Stomach (tissue), 9 donors: Measurements from ENCODE around the gene MCM5. TPM values are rescaled to one million over a fixed set of nuclear protein-coding genes. Genes with fewer than 3 reads are reported as not detected.

Experiments
- DNase-seq, 2 donors: peaks; one replicate each; pipeline versions ENCODE4 v3.0.0 to v3.0.0-alpha.2; 2013 to 2019
- H3K27ac ChIP-seq, 5 donors: fragments of 200-600 bp in 4 of 5; sonication (generic) in 4 of 5; one replicate each; pipeline ENCODE4 v1.5.1; 2013 to 2019; ENCODE audit warnings: mild to moderate bottlenecking in 1 of 5, moderate library complexity in 1 of 5
- H3K27me3 ChIP-seq, 3 donors: fragments of 200-600 bp; sonication (generic); one replicate each; pipeline ENCODE4 v1.5.1; 2017 to 2019; ENCODE audit warnings: mixed run types in 1 of 3
- H3K36me3 ChIP-seq, 4 donors: fragments of 200-600 bp; sonication (generic); 1 replicate in 3 of 4; 2 replicates in 1 of 4; pipeline ENCODE4 v1.5.1; 2016 to 2019
- H3K4me1 ChIP-seq, 4 donors: fragments of 200-600 bp; sonication (generic); one replicate each; pipeline ENCODE4 v1.5.1; 2016 to 2019
- H3K4me3 ChIP-seq, 4 donors: fragments of 200-600 bp; sonication (generic) in 3 of 4; one replicate each; pipeline ENCODE4 v1.5.1; 2016 to 2019; ENCODE audit warnings: mild to moderate bottlenecking in 1 of 4
- H3K9me3 ChIP-seq, 4 donors: fragments of 200-600 bp; sonication (generic); one replicate each; pipeline ENCODE4 v1.5.1; 2016 to 2019
- CTCF ChIP-seq, 7 experiments: fragments of 450-650 bp in 4 of 7; fragments of 200-600 bp in 3 of 7; sonication (generic) in 3 of 7; IDR thresholded peaks; one replicate each; pipeline ENCODE4 v1.5.1; 2016 to 2019; ENCODE audit warnings: antibody characterized with exemption in 7 of 7, control low read depth in 2 of 7, mild to moderate bottlenecking in 1 of 7
- EP300 ChIP-seq: sonication (generic); formaldehyde crosslinking; IDR thresholded peaks from one replicate; pipeline ENCODE4 v1.6.1; 2017; ENCODE audit warnings: antibody characterized with exemption
- POLR2A ChIP-seq, 4 donors: fragments of 450-650 bp; IDR thresholded peaks; one replicate each; pipeline ENCODE4 v1.6.1; 2016; ENCODE audit warnings: antibody characterized with exemption in 4 of 4, control low read depth in 2 of 4, mild to moderate bottlenecking in 1 of 4, moderate library complexity in 1 of 4
- POLR2AphosphoS5 ChIP-seq, 3 donors: sonication (generic); formaldehyde crosslinking; IDR thresholded peaks; one replicate each; pipeline ENCODE4 v1.6.1; 2016; ENCODE audit warnings: antibody characterized with exemption in 3 of 3
- WGBS, 5 donors: extraction: QIAGEN DNeasy Blood & Tissue Kit in 3 of 5; methylation state at CpG; one replicate each; pipeline versions ENCODE4 v1.1.5 to v1.1.7; 2013 to 2018; 5-methylcytosine and 5-hydroxymethylcytosine counted together
- intact Hi-C: fragments of 100-400 bp; cut with DNase I; formaldehyde crosslinking; loops from one replicate; pipeline ENCODE4 v1.15.1; 2023; ENCODE audit warnings: low total_unique reads
- polyA plus RNA-seq, 3 donors: library from polyadenylated mRNA; stranded (reverse); fragments of 200-250 nt; gene quantifications; one replicate each; pipeline ENCODE4 v1.2.3, GENCODE V29; 2013
- total RNA-seq, 5 donors: library from RNA; depleted of rRNA; stranded (reverse); fragments of >200 nt; gene quantifications; one replicate each; pipeline versions ENCODE4 v1.1.0 to v1.2.3, GENCODE V29; 2014 to 2016
- donor health status: healthy with polysubstance abuse.
- donor health status: Bipolar disorder and iron deficiency.
- donor health status: healthy.

The MCM5 gene
- total and polyA plus RNA-seq, 8 donors, result 13.0 to 74.5 (median 19.1) TPM

DNA sequence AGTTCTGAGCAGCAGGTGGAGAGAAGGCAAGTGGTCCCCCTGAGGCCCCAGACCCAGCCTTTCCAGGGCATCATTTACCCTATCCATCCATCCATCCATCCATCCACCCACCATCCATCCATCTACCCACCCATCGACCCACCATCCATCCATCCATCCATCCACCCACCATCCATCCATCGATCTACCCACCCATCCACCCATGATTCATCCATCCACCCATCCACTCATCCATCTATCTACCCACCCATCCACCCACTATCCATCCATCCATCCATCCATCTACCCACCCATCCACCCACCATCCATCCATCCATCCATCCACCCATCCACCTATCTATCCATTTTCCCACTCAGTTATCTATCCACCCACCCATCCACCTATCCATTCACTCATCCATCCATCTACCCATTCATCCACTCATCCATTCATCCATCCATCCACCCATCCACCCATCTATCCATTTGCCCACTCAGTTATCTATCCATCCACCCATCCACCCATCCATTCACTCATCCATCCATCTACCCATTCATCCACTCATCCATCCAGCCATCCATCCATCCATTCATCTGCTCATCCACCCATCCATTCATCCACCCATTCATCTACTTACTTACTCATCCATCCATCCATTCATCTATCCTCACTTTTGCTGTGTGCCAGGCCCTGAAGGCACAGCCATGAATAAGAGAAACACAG, 63.4 kb downstream of the MCM5 start:
- no peaks in the 10 kb centered on the region for H3K27me3 ChIP-seq
- WGBS, 5 donors, result 98 to 100% (median 98%) methylated on average over 2 of the region's 2 CpGs
- no peak overlapping the region for H3K4me3 ChIP-seq
- intact Hi-C loops, result no loop called here
- H3K36me3 ChIP-seq, result no peaks in the 10 kb centered on the region
- H3K4me1 ChIP-seq, result peaks cover 13 to 15% (median 14%) of the 10 kb centered on the region in 4 donors
- no peak for DNase-seq
- no peaks in the 10 kb centered on the region for H3K9me3 ChIP-seq
- TF ChIP-seq POLR2AphosphoS5 (IDR thresholded peaks at IDR 0.05), result no peak
- no peak for TF ChIP-seq POLR2A (IDR thresholded peaks at IDR 0.05)
- TF ChIP-seq CTCF (IDR thresholded peaks at IDR 0.05), result no peak
- no peak for TF ChIP-seq EP300
- H3K27ac ChIP-seq, result no peak overlapping the region

DNA sequence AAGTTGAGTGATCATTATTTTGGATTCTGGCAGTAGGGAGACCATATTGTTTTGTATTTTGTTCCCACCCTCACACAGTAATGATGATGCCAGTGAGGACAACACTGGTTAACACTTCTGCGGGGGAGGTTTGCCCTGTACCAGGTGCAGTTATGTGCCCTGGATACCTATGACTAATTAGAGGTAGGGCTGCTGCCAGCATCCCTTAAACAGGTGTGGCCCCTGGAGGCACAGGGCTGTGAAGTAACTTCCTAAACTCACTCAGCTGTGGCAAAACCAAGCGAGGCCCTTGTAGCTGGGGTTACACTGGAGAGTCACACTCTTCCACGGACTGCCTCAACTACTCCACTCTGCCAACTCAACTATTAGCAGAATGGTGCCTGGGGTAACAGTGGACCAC, 64.5 kb downstream of the MCM5 start:
- Histone ChIP-seq H3K9me3 (no peaks in the 10 kb centered on the region), H3K27me3 (no peaks in the 10 kb centered on the region), H3K27ac (no peak overlapping the region), H3K4me3 (no peak overlapping the region), H3K36me3 (no peaks in the 10 kb centered on the region), H3K4me1 (peaks cover 17 to 25% (median 22%) of the 10 kb centered on the region in 4 donors)
- no peak for DNase-seq
- TF ChIP-seq POLR2AphosphoS5 (IDR thresholded peaks at IDR 0.05) (no peak), EP300 (no peak), POLR2A (IDR thresholded peaks at IDR 0.05) (no peak), CTCF (IDR thresholded peaks at IDR 0.05) (no peak)
- intact Hi-C loops, result no loop called here
- WGBS, 5 donors, result 77 to 97% (median 93%) methylated on average over 3 of the region's 3 CpGs

DNA sequence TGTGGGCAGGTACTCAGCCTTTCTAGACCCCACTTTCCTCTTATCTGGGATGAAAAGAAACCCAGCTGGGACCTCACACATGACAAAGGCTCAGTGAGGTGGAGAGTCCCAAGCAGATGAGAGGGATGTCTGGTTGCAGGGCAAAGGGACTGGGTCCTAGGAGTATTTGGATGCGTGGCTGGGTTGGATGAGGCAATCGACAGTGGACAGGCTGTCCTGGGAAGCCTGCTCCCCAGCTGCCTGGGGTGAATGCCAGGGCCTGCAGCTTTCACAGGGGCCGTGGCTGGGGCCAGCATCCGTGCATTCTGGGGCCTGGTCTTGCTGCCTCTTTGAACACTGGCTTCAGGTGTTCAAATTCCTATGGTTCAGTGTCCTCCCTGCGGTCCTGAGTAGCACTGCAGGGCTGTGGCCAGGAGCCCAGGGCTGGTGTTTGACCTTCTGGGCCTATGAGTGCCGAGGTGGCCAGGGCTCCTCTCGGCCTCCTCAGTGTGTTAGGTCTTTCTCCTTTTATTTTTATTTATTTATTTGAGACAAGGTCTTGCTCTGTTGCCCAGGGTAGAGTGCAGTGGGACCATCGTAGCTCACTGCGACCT, 65.3 kb downstream of the MCM5 start:
- peaks cover 17 to 28% (median 24%) of the 10 kb centered on the region in 4 donors for H3K4me1 ChIP-seq
- intact Hi-C loops, result no loop called here
- H3K27ac ChIP-seq, result peak overlapping the region in 4 of 5 donors; percentile 15 to 42 (median 24)
- DNase-seq, result no peak
- H3K9me3 ChIP-seq, result no peaks in the 10 kb centered on the region
- no peak overlapping the region for H3K4me3 ChIP-seq
- H3K36me3 ChIP-seq, result no peaks in the 10 kb centered on the region
- H3K27me3 ChIP-seq, result no peaks in the 10 kb centered on the region
- no peak for TF ChIP-seq CTCF (IDR thresholded peaks at IDR 0.05)
- TF ChIP-seq EP300, result no peak
- TF ChIP-seq POLR2AphosphoS5 (IDR thresholded peaks at IDR 0.05), result no peak
- TF ChIP-seq POLR2A (IDR thresholded peaks at IDR 0.05), result no peak
- 78 to 83% (median 83%) methylated on average over 8 to 9 of the region's 9 CpGs for WGBS, 5 donors

DNA sequence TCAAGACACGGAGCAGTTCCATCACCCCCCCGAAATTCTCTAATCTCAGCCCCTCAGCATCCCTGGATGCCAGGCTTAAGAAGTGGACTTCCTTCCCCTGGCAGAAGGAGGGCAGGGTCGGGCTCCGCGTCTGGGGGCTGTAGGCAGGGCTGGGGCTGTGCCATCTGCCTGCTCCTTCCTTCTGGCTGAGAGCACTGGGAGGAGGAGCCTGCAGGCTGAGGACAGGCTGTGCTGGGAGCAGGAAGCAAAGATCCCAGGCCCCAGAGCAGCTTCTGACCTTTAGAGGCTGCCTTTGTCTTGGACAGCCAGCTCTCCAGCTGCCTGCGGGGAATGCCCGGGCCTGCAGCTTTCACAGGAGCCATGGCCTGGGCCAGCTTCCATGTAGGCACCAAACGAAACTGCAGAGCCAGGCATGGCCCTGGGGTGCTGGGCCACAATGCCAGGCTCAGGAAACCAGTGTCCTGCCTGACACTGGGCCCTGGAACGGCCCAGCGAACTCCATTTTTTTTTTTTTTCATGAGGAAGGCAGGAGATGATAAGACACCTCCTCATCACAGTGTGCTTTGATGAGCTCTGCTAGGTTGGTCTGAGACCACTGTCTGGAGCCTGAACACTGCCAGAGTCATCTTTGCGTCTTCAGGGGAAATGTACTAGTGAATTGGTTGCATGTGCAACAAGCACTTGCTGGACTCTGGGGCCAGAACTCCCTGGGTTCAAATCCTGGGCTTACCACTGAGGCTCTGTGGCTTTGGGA, 67.9 kb downstream of the MCM5 start:
- Histone ChIP-seq H3K36me3 (no peaks in the 10 kb centered on the region), H3K4me1 (peaks cover 17 to 28% (median 24%) of the 10 kb centered on the region in 4 donors), H3K27ac (peak overlapping the region; percentile 68 to 86 (median 75)), H3K9me3 (no peaks in the 10 kb centered on the region), H3K4me3 (no peak overlapping the region), H3K27me3 (no peaks in the 10 kb centered on the region)
- intact Hi-C loops, result no loop called here
- TF ChIP-seq POLR2AphosphoS5 (IDR thresholded peaks at IDR 0.05) (peak; percentile 20 to 72 (median 43)), CTCF (IDR thresholded peaks at IDR 0.05) (no peak), POLR2A (IDR thresholded peaks at IDR 0.05) (no peak), EP300 (no peak)
- 24 to 28% (median 26%) methylated on average over 11 of the region's 11 CpGs for WGBS, 5 donors
- peak; percentile 82 to 85 for DNase-seq
